ENCODE data around the gene CFTR. TPM values are rescaled to one million over a fixed set of nuclear protein-coding genes. Genes with fewer than 3 reads are reported as not detected.

The CFTR gene
- total and polyA plus RNA-seq, 2 donors (not counting 1 experiment from before 2014, with no cell fraction given): under 0.01 to 0.25 TPM

DNA sequence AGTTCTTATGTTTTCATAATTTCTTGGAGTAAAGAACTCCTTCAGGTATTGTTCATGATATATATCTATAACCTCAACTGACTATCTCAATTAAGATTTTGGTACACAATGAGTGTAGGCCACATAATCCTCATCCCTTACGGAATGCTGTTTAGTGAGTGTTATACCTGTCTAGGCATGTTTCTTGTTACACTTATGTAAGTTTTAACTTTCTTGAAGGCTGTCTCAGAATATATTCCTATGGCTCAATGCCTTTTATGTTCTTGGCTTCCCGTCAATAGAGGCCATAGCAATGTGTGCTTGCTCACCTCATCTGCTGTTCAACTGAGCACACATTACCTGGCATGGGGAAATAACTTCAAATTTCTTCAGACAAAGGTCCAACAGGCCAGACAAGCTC is 208.3 kb downstream of the CFTR start:
- no peak overlapping the region for H2AFZ ChIP-seq (ENCODE audit: low read length)
- no peak overlapping the region for H3K27ac ChIP-seq (ENCODE audit: insufficient read depth, low read length)
- H4K20me1 ChIP-seq (ENCODE audit: control insufficient read depth, extremely low read depth, insufficient read depth, low read length): no peaks in the 10 kb centered on the region
- TF ChIP-seq EZH2 (IDR thresholded peaks at IDR 0.05; ENCODE audit: low read length, missing control alignments): no peak
- TF ChIP-seq, protein P1, sequence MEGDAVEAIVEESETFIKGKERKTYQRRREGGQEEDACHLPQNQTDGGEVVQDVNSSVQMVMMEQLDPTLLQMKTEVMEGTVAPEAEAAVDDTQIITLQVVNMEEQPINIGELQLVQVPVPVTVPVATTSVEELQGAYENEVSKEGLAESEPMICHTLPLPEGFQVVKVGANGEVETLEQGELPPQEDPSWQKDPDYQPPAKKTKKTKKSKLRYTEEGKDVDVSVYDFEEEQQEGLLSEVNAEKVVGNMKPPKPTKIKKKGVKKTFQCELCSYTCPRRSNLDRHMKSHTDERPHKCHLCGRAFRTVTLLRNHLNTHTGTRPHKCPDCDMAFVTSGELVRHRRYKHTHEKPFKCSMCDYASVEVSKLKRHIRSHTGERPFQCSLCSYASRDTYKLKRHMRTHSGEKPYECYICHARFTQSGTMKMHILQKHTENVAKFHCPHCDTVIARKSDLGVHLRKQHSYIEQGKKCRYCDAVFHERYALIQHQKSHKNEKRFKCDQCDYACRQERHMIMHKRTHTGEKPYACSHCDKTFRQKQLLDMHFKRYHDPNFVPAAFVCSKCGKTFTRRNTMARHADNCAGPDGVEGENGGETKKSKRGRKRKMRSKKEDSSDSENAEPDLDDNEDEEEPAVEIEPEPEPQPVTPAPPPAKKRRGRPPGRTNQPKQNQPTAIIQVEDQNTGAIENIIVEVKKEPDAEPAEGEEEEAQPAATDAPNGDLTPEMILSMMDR (conservative IDR thresholded peaks at IDR 0.05 in 1 of 2, IDR thresholded peaks at IDR 0.05 in 1 of 2; ENCODE audit: low read depth in 1 of 2, low read length in 2 of 2): no peak
- H3K4me3 ChIP-seq (replicated peaks in 1 of 4; ENCODE audit: control extremely low read depth in 1 of 4, insufficient read depth in 1 of 4, low read depth in 3 of 4, low read length in 4 of 4): no peak overlapping the region
- H3K79me2 ChIP-seq (ENCODE audit: control insufficient read depth, insufficient read depth, low read length): no peaks in the 10 kb centered on the region
- DNase-seq (ENCODE audit: low read depth in 2 of 2): no peak
- no peaks in the 10 kb centered on the region for H3K9me3 ChIP-seq (ENCODE audit: control insufficient read depth, insufficient read depth, low read depth, low read length)
- no peaks in the 10 kb centered on the region for H3K27me3 ChIP-seq (ENCODE audit: control insufficient read depth, insufficient read depth, low read length)
- H3K9ac ChIP-seq (ENCODE audit: insufficient read depth, low read length): no peak overlapping the region
- H3K36me3 ChIP-seq (ENCODE audit: control insufficient read depth, insufficient read depth, low read length): no peaks in the 10 kb centered on the region
- H3K4me1 ChIP-seq (ENCODE audit: control insufficient read depth, extremely low read depth, insufficient read depth, low read length): no peaks in the 10 kb centered on the region
- no peak overlapping the region for H3K4me2 ChIP-seq (ENCODE audit: extremely low read depth, insufficient read depth, low read length)

DNA sequence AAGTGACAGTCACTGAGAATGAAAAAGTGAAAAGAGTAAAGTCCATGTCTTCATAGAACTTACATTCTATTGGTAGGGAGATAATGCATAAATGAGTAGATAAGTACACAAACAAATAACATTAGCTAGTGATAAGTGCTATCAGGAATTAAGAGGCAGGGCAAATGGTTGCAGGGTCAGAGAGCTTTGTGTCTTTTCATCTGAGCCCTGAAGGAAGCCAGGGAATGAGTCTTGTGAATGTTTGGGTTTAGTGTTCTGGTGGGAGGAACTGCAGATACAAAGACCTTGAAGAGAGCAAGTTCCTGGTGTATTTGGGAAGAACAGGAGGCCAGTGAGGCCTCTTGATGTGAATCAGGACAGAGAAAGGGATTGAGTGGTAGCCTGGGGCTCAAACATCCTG is 209.6 kb downstream of the CFTR start:
- H3K9ac ChIP-seq (ENCODE audit: insufficient read depth, low read length): no peak overlapping the region
- H3K27me3 ChIP-seq (ENCODE audit: control insufficient read depth, insufficient read depth, low read length): no peaks in the 10 kb centered on the region

DNA sequence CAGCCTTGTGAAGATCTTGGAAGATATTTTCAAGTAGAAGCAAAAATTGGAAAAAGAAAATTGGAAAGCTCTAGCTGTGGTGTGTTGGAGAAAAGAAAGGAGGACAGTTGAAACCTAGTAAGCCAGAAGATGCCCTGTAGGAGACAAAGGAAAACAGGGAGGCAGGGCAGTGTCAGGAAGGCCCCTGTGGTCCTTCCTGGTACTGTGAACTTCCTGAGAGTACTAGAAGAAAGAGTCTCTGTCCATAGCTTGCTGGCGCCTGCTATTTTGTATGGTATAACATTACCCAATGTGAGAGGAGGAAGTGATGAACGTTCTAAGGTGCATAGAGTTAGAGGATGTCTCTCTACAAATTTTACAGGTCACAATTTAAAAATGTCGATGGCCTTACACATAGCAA is 210.3 kb downstream of the CFTR start:
- no peaks in the 10 kb centered on the region for H3K27me3 ChIP-seq (ENCODE audit: control insufficient read depth, insufficient read depth, low read length)
- no peaks in the 10 kb centered on the region for H4K20me1 ChIP-seq (ENCODE audit: control insufficient read depth, extremely low read depth, insufficient read depth, low read length)
- H3K36me3 ChIP-seq (ENCODE audit: control insufficient read depth, insufficient read depth, low read length): no peaks in the 10 kb centered on the region
- no peak overlapping the region for H3K4me2 ChIP-seq (ENCODE audit: extremely low read depth, insufficient read depth, low read length)
- no peaks in the 10 kb centered on the region for H3K79me2 ChIP-seq (ENCODE audit: control insufficient read depth, insufficient read depth, low read length)
- no peak for DNase-seq (ENCODE audit: low read depth in 2 of 2)
- H3K4me1 ChIP-seq (ENCODE audit: control insufficient read depth, extremely low read depth, insufficient read depth, low read length): no peaks in the 10 kb centered on the region
- H3K4me3 ChIP-seq (replicated peaks in 1 of 4; ENCODE audit: control extremely low read depth in 1 of 4, insufficient read depth in 1 of 4, low read depth in 3 of 4, low read length in 4 of 4): no peak overlapping the region
- no peak overlapping the region for H2AFZ ChIP-seq (ENCODE audit: low read length)
- H3K27ac ChIP-seq (ENCODE audit: insufficient read depth, low read length): no peak overlapping the region
- H3K9me3 ChIP-seq (ENCODE audit: control insufficient read depth, insufficient read depth, low read depth, low read length): no peaks in the 10 kb centered on the region
- no peak overlapping the region for H3K9ac ChIP-seq (ENCODE audit: insufficient read depth, low read length)
- TF ChIP-seq, protein P1 (conservative IDR thresholded peaks at IDR 0.05 in 1 of 2, IDR thresholded peaks at IDR 0.05 in 1 of 2; ENCODE audit: low read depth in 1 of 2, low read length in 2 of 2): no peak
- TF ChIP-seq EZH2 (IDR thresholded peaks at IDR 0.05; ENCODE audit: low read length, missing control alignments): no peak

More for the DNA sequence above, 209.6 kb downstream of the CFTR start:
- H3K36me3 ChIP-seq (ENCODE audit: control insufficient read depth, insufficient read depth, low read length): no peaks in the 10 kb centered on the region
- no peak overlapping the region for H3K4me3 ChIP-seq (replicated peaks in 1 of 4; ENCODE audit: control extremely low read depth in 1 of 4, insufficient read depth in 1 of 4, low read depth in 3 of 4, low read length in 4 of 4)
- H3K27ac ChIP-seq (ENCODE audit: insufficient read depth, low read length): no peak overlapping the region
- TF ChIP-seq, protein P1 (conservative IDR thresholded peaks at IDR 0.05 in 1 of 2, IDR thresholded peaks at IDR 0.05 in 1 of 2; ENCODE audit: low read depth in 1 of 2, low read length in 2 of 2): no peak
- no peak for TF ChIP-seq EZH2 (IDR thresholded peaks at IDR 0.05; ENCODE audit: low read length, missing control alignments)
- no peak overlapping the region for H2AFZ ChIP-seq (ENCODE audit: low read length)
- no peaks in the 10 kb centered on the region for H3K4me1 ChIP-seq (ENCODE audit: control insufficient read depth, extremely low read depth, insufficient read depth, low read length)
- H3K79me2 ChIP-seq (ENCODE audit: control insufficient read depth, insufficient read depth, low read length): no peaks in the 10 kb centered on the region
- DNase-seq (ENCODE audit: low read depth in 2 of 2): no peak
- H4K20me1 ChIP-seq (ENCODE audit: control insufficient read depth, extremely low read depth, insufficient read depth, low read length): no peaks in the 10 kb centered on the region
- no peak overlapping the region for H3K4me2 ChIP-seq (ENCODE audit: extremely low read depth, insufficient read depth, low read length)
- H3K9me3 ChIP-seq (ENCODE audit: control insufficient read depth, insufficient read depth, low read depth, low read length): no peaks in the 10 kb centered on the region

Measured in fibroblast of lung (primary cell).